Measurements from ENCODE around the gene FGFBP2.

DNA sequence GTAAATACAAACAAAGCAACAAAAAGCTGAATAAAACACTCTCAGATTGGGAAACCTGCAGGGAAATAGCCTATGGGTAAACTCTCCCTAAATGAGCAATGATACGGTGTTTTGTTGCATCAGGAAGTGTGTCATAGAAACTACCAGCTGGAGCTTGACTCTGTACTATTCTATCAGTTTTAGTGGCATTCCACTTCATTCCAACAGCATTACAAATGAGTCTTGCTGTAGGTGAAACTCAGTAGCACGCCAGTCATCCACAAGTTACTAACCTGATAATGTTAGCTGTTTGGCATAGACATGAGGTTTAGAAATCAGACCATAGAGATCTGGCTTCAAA lies 49.4 kb downstream of the FGFBP2 start:
- TF ChIP-seq CTCF (IDR thresholded peaks at IDR 0.05) = no peak
- no peak for TF ChIP-seq EP300 (IDR thresholded peaks at IDR 0.05)
